GM12892 (cell line): Measurements from ENCODE around the gene REXO1.

Source experiments
- POLR2A ChIP-seq: IDR thresholded peaks from 2 replicates; pipeline ENCODE4 v1.6.1; 2011; ENCODE audit warnings: low read depth, low read length, control low read depth
- POLR2AphosphoS5 ChIP-seq: IDR thresholded peaks from 2 replicates; pipeline ENCODE4 v1.6.1; 2011; ENCODE audit warnings: low read depth, low read length, control low read depth
- TAF1 ChIP-seq: IDR thresholded peaks from 2 replicates; pipeline ENCODE4 v1.6.1; 2011; ENCODE audit warnings: low read depth, mild to moderate bottlenecking, control low read depth, low read length, borderline replicate concordance

DNA sequence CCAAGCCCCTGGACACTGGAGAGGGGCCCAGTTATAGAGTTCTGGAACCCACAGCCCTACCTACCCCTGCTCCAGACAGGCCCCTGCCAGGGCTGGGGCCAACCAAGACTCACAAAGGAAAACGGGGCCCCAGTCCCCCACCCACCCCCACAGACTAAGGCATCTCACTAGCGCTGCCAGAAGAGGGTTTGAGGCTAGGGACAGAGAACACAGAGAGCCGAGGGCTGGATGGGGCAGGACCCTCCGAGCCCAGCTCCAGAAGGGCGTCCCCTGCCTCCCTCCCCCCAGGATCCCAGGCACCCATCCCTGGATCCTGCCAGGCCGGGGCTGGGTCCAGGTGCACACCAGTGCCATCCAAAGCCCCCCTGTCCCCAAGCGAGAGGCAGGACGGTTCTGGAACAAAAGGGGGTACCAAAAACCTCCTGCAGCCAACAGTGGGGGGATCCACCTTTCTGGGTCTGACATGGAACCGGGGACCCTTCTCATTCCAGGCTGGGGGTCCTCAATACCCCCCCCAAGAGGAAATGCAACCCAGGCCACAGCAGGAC lies 4.4 kb upstream of the REXO1 start:
- TF ChIP-seq POLR2A (no peak), TAF1 (no peak), POLR2AphosphoS5 (no peak)
